Osteocyte (in vitro differentiated cells): ENCODE measurements around the gene TMEM200C. TPM values are rescaled to one million over a fixed set of nuclear protein-coding genes. Genes with fewer than 3 reads are reported as not detected.

Experiments used
- DNase-seq: peaks from one replicate; pipeline ENCODE4 v3.0.0; 2021; ENCODE audit warnings: mixed read lengths; ENCODE audit not compliant: unreplicated experiment; ENCODE audit errors: extremely low spot score
- H3K27ac Mint-ChIP-seq: one replicate; pipeline ENCODE4 v1.8.0; 2021; ENCODE audit warnings: mild to moderate bottlenecking, mixed read lengths; ENCODE audit not compliant: unreplicated experiment
- H3K27me3 Mint-ChIP-seq: one replicate; pipeline ENCODE4 v1.8.0; 2021; ENCODE audit warnings: mixed read lengths; ENCODE audit not compliant: unreplicated experiment
- H3K36me3 Mint-ChIP-seq: one replicate; pipeline ENCODE4 v1.8.0; 2021; ENCODE audit warnings: mixed read lengths; ENCODE audit not compliant: unreplicated experiment
- H3K4me1 Mint-ChIP-seq: one replicate; pipeline ENCODE4 v1.8.0; 2021; ENCODE audit warnings: mixed read lengths; ENCODE audit not compliant: unreplicated experiment
- H3K4me3 Mint-ChIP-seq: one replicate; pipeline ENCODE4 v1.8.0; 2021; ENCODE audit warnings: mild to moderate bottlenecking, moderate library complexity, mixed read lengths; ENCODE audit not compliant: unreplicated experiment
- H3K9me3 Mint-ChIP-seq: one replicate; pipeline ENCODE4 v1.8.0; 2021; ENCODE audit warnings: mixed read lengths; ENCODE audit not compliant: unreplicated experiment
- CTCF ChIP-seq: fragments of 200-600 bp; sonication (generic); IDR thresholded peaks from 2 replicates; pipeline ENCODE4 v1.5.0; 2021; ENCODE audit warnings: antibody characterized with exemption, mild to moderate bottlenecking, moderate library complexity
- total RNA-seq: library from RNA; stranded (reverse); gene quantifications from 2 replicates; pipeline ENCODE4 v1.2.1, GENCODE V29; 2021

Gene TMEM200C
- total RNA-seq, 1 donor from 2014 or later, result 1.6 TPM

DNA sequence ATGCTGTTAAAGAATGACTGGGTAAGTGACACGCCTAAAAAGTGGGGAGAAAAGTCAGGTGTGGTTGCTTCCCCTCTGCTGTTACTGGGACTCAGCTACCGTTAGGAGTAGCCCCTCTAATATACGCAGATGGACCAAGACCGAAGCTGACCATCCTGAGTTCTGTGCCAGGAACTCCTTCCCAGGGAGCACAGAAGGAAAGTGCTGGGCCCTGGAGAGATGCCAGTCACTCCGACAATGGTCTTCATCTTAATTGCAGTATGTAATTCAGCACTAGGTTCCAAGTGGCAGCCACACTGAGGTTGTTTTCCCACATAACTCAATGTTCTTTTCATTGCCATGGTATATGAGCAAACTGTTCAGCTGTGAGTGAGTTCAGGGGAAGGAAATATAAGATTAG lies 19.6 kb upstream of the TMEM200C start:
- Mint-ChIP-seq H3K36me3 (no peaks in the 10 kb centered on the region), H3K9me3 (no peaks in the 10 kb centered on the region), H3K4me3 (no peak overlapping the region), H3K27ac (no peak overlapping the region), H3K4me1 (no peaks in the 10 kb centered on the region), H3K27me3 (peaks cover 3% of the 10 kb centered on the region)
- no peak for DNase-seq
- no peak for TF ChIP-seq CTCF

GRCh38 chr18:5914016-5914415 lies 18.7 kb upstream of the TMEM200C start:
- no peak overlapping the region for H3K4me3 Mint-ChIP-seq

GRCh38 chr18:5912566-5912965 lies 17.2 kb upstream of the TMEM200C start:
- Mint-ChIP-seq H3K9me3 (no peaks in the 10 kb centered on the region), H3K27me3 (no peaks in the 10 kb centered on the region), H3K36me3 (no peaks in the 10 kb centered on the region), H3K27ac (no peak overlapping the region), H3K4me1 (peaks cover 3% of the 10 kb centered on the region), H3K4me3 (no peak overlapping the region)
- DNase-seq, result no peak
- TF ChIP-seq CTCF, result no peak

More at GRCh38 chr18:5914016-5914415, 18.7 kb upstream of the TMEM200C start:
- Mint-ChIP-seq H3K9me3 (no peaks in the 10 kb centered on the region), H3K27ac (no peak overlapping the region), H3K4me1 (peaks cover 3% of the 10 kb centered on the region), H3K27me3 (no peaks in the 10 kb centered on the region), H3K36me3 (no peaks in the 10 kb centered on the region)
- DNase-seq, result no peak
- no peak for TF ChIP-seq CTCF

DNA sequence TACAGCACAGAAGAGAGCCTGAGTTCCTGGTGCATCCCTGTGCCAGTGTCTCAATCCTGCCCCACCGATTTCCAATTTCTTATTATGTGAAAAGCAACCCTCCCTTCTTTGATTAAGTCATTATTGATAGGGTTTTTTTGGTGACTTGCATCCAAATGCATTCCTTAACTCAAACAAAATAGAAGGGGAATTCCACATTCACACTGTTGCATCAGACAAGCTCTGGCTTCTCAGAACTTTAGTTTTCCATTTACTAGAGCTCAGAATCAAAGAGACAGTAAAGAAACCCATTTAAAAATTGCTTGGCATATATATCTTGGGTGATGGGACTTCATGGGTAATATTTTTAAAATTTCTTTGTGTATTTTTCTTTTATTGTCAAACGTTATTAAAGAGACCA lies 13.8 kb upstream of the TMEM200C start:
- TF ChIP-seq CTCF, result no peak
- peaks cover 2% of the 10 kb centered on the region for H3K27me3 Mint-ChIP-seq
- no peak overlapping the region for H3K4me3 Mint-ChIP-seq
- no peaks in the 10 kb centered on the region for H3K9me3 Mint-ChIP-seq
- peaks cover 3% of the 10 kb centered on the region for H3K4me1 Mint-ChIP-seq
- DNase-seq, result no peak
- no peaks in the 10 kb centered on the region for H3K36me3 Mint-ChIP-seq
- H3K27ac Mint-ChIP-seq, result no peak overlapping the region

DNA sequence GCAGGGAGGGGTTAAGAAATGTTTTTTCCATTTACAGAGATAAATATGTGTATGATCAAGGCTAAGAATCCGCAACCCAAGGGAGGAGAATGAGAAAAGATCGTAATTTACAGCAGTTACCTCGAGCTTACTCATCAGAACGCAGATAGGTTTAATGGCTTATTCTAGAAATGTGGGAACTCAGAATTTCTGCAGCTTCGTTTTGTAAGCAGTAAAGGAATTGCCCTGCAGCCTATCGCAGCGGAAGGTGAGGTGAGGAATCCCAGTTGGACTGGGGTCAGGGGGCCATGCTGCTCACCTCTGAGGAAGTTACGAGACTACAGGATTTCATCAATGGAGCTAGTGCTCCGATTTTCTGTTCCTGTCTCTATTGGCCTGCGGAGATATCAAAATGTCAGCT lies 8.1 kb upstream of the TMEM200C start:
- Mint-ChIP-seq H3K36me3 (no peaks in the 10 kb centered on the region), H3K9me3 (no peaks in the 10 kb centered on the region), H3K4me3 (no peak overlapping the region), H3K27ac (no peak overlapping the region), H3K27me3 (peaks cover 8% of the 10 kb centered on the region), H3K4me1 (peaks cover 6% of the 10 kb centered on the region)
- no peak for DNase-seq
- no peak for TF ChIP-seq CTCF
